Stimulated activated CD8-positive, alpha-beta memory T cell treated with anti-CD3 and anti-CD28 coated beads, Interleukin-15, amount 100 ng/mL, for 1 hour (primary cell): ENCODE results near the gene MYZAP.

Experiments used
- DNase-seq: peaks from one replicate; pipeline ENCODE4 v3.0.0-alpha.2; 2020; ENCODE audit warnings: low read depth

Gene MYZAP, protein sequence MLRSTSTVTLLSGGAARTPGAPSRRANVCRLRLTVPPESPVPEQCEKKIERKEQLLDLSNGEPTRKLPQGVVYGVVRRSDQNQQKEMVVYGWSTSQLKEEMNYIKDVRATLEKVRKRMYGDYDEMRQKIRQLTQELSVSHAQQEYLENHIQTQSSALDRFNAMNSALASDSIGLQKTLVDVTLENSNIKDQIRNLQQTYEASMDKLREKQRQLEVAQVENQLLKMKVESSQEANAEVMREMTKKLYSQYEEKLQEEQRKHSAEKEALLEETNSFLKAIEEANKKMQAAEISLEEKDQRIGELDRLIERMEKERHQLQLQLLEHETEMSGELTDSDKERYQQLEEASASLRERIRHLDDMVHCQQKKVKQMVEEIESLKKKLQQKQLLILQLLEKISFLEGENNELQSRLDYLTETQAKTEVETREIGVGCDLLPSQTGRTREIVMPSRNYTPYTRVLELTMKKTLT

DNA sequence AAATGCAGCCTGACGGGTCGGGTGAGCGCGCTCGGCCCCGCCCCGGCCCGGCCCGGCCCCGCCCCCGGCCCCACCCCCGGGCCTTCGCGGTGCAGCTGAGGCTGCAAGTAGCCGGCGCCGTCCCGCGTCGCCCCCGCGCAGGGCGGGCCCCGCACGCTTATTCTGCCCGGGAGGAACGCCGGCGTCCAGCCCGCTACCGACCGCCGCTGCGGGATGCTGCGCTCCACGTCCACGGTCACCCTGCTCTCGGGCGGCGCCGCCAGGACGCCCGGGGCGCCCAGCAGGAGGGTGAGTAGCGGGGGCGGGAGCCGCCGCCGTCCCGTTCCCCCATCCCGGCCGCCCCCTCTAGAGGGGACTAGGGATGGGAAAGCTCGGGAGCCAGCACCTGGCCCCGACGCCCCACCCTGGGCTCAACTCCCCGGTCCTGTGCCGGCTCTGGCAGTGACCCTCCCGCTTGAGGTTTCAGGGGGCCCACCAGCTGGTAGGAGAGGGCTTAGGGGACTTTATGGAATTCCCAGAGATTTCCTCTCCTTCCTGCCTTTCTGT is at the start of gene MYZAP:
Gene MYZAP (plus strand): TSS at position 83 of the 546 bp plus-strand sequence. CDS start 131 bp downstream, at position 214.
- no peak for DNase-seq

GRCh38 chr15:57542505-57542817 is 49.2 kb upstream of the MYZAP start:
- DNase-seq, result no peak

DNA sequence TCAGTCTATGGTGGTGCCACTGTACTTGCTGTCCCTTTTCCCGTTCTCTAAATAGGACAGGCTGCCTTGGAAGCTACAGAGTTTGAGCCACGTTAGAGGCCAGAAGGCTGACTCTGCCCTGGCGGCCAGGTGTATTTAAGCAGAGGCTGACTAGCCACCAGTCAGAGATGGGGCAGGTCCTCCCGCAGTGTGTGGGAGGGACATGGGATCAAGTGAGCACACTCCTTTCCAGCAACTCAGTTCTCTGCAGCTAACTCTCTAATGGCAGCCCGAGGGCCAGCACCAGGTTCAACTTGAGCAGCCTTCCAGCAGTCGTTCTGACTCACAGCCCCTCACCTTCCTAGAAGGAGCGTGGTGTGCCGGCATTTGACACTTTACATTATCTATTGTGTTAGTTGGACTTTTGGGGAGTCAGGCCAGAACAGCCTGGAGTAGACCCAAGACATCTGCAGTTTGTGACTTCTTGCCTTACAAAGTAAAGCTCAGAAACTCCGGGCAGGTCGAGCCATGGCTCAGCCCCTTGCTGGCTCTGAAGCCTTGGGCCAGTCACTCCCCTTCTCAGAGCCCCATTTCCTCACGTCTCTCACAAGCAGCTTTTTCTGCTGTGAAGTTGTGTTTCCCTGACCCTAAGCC is 46.7 kb upstream of the MYZAP start:
- no peak for DNase-seq

- no peak for DNase-seq
These were observed 45.7 kb upstream of the MYZAP start for GRCh38 chr15:57545995-57546394.

- no peak for DNase-seq
These were observed 44.4 kb upstream of the MYZAP start for GRCh38 chr15:57547243-57547755.

- no peak for DNase-seq
These were observed 43.4 kb upstream of the MYZAP start for GRCh38 chr15:57548351-57548750.

DNA sequence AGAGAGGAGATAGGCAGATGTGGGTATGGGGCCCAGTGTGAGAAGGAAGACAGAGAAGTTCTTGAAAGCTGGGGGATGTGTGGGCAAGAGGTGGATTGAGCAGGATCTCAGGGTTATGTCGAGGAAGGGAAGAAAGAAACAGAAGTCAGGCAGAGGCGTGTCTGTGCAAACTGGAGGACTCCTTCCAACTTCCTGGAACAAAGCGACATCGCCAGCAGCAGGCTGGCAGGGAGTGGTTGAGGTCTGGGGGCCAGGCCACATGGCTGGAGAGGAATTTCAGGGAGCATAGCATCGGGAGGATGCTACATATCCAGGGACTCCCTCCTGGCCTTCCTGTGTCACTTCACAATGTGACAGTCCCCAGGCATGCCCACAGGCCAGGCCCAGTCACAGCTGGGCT is 42.9 kb upstream of the MYZAP start:
- DNase-seq, result no peak

DNA sequence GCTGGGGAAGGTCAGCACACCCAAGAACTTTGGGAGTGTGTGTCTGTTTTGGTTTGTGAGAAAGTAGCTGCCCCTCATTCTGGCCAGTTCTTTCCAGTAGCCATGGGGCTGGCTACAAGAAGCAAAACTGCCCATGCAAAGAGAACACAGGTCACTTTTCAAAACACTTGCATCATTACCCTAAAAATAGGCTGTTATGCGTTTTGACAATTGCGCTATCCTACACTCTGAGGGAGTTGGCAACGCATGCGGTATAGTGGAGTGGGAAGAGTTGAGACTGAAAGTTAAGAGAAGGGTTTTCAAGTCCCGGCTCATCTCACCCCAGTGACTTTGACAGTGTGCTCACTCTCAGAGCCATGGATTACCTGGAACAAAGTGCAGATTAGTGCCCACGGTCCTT is 41.8 kb upstream of the MYZAP start:
- no peak for DNase-seq

DNA sequence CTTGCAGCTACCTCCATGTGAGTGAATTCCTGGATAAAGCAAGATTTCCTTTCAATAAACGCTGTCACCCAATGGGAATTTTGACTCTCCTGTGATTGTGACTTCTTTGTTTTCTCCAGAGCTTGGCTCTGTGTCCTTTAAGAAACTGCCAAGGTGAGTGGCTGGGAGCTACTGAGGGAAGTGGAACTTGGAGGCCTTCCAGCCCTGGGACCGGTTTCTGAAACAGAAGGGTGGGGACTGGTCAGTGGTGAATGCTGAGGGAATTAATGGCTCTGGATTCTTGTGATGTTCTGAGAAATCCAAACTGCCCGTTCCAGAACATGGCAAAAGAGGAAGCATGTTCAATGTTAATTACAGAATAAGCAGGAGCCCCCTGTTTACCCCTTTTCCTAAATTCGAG is 41.1 kb upstream of the MYZAP start:
- no peak for DNase-seq

GRCh38 chr15:57551715-57552677 is 39.7 kb upstream of the MYZAP start:
- DNase-seq, result no peak

- no peak for DNase-seq
These were observed 38.9 kb upstream of the MYZAP start for GRCh38 chr15:57552678-57553334.

DNA sequence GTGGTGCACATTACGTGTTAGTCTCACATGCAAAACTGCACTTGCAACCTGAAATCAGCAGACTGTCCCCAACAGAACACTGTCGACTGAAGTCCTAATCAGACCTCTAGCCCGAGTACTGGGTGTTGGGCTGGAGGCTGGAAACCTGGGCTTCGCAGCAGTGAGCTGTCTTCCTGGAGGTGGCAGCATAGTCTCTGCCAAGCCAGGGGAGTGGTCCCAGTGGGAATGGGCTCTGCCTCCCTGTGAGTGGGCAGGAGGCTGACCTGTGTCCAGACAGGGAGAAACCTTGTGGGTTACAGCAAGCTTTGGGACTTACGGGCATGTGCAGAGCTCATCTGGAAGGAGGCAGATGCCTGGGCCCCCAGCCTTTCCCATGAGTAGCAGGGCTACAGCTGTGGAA is 38.2 kb upstream of the MYZAP start:
- DNase-seq, result no peak

DNA sequence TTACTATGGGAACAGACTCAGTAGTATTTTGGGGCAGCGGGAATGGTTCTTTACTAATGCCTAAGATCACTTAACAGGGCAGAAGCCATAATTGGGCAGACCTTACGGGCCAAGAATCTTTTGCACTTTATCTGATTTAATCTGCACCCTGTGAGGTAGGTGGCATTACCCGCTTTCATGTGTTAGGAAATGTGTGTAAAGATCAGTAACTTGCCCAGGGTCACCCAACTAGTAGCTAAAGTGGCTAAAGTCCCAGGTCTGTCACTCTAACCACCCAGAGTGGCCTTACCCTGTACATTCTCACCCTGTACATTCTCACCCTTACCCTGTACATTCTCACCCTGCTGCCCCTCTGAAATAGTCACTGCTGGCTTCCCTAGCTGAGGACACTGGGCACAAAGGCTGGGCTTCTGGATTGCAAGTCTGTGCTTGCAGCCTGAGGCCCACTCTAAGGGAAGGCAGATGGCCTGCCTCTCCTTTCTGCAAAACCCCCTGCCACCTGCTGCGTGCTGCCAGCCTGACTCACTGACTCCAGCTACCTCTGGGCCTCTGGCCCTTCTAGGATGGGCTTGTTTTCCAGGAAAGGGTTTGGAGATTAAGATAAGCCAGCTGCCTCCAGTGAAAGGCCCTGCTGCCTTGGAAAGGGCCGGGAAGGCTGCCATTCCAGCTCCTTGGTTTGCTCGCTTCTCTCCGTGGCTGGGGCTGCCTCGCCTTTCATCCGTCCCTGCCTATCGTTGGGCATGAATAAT is 37.5 kb upstream of the MYZAP start:
- no peak for DNase-seq

DNA sequence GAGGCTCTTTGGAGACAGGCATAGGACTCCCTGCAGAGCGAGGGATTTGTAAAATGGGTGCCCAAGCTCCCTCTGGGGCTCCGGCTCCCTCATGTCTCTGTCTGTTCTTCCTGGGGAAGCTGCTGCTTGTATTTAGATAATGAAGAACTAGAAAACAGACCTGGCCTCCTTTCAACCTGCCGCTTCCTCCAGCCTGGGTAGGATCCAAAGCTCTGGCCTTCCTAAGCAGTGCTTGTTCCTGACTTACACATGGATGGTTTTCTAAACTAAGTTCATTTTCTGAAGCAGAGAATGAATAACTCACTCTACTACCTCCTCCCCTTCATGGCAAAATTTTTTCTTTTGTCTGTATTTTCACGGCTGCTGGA is 36.9 kb upstream of the MYZAP start:
- DNase-seq, result no peak

GRCh38 chr15:57555270-57555669 is 36.4 kb upstream of the MYZAP start:
- DNase-seq, result no peak

DNA sequence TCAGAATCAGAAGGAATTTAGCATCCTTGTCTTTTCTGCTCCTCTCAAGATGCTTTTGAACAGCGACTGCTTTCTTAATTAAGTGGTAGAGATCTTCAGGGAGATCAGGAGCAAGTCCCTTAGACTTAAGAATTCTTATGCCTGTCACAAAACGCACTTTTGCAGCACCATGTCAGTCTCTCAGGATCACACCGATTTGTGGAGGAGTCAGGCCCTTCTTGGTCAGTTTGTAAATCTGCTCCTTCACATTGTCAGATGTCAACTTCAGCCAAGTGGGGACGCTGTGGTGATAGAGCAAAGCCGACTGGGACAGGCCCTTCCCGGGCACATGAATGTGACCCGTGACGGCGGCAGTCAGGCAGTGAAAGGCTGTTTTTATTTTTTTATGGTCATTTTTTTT is 35.7 kb upstream of the MYZAP start:
- DNase-seq, result no peak

DNA sequence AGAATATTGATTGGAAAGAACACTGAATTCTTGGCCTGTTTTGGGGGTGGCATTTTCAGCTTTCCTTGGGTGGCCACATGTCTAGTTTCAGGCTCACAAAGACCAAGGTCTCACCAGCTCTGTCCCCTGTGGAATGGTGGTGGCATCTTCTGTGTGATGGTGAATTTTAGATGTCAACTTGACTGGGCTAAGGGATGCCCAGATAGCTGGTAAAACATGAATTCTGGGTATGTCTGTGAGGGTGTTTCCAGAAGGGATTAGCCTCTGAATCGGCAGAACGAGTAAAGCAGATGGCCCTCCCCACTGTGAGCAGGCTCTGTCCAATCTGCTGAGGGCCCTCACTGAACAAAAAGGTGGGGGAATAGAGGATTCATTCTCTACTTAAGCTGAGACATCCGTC is 34.4 kb upstream of the MYZAP start:
- DNase-seq, result no peak

GRCh38 chr15:57557810-57558209 is 33.9 kb upstream of the MYZAP start:
- DNase-seq, result no peak

- peak; percentile 54 for DNase-seq
These were observed 31.8 kb upstream of the MYZAP start for GRCh38 chr15:57559875-57560274.

DNA sequence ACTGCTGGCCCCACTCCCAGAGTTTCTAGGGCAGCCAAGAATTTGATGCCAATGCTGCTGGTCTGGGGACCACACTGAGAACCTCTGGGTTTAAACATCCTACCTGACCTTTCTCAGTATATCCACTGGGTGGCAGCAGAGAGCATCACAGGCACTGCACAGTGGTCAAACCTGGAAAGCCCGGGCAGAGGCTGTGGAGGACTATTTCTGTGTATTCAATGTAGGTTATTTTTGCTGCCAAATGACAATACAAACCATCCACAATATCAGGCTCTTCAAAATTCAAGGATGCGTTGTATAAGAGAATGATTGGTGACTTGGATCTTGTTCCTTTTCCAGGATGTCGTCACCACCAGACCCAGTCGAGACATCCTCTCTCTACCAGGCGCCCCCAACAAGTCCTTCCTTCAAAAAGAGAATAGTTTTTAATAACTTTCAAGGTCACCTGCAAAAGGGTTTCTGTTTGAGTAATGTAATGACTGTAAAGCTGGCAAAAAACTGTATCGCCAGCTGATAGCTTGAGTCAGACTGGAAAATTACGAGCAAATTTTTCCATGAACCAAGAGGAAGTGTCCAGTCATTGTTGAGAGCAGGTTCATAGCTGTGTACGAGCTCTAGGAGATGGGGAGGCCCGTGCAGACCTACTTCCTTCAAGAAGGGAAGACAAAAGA is 30.5 kb upstream of the MYZAP start:
- DNase-seq, result peak; percentile 41
